HG03521 (cell line): ENCODE results near the gene CENPL.

ENCODE experiments used
- ATAC-seq: cut with Tn5 transposase; IDR thresholded peaks from one replicate; pipeline ENCODE4 v1.9.1; 2021; ENCODE audit warnings: mild to moderate bottlenecking, moderate library complexity; ENCODE audit not compliant: unreplicated experiment

Gene CENPL

GRCh38 chr1:173758980-173759379, 65.7 kb downstream of the CENPL start:
- ATAC-seq: no peak

DNA sequence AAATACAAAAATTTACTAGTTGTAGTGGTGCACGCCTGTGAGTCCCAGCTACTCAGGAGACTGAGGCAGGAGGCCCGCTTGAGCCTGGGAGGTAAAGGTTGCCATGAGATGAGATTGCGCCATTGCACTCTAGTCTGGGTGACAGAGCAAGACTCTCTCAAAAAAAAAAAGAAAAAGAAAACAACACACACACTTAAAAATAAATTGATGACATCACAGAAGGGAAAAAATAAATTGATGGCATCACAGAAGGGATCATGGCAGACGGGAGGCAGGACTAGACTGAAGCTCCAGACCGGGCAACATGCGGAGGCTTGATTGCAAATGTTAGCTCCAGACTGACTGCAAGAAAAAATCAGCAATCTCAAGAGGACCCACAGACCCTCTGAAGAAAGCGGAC, 66.6 kb downstream of the CENPL start:
- ATAC-seq: no peak

DNA sequence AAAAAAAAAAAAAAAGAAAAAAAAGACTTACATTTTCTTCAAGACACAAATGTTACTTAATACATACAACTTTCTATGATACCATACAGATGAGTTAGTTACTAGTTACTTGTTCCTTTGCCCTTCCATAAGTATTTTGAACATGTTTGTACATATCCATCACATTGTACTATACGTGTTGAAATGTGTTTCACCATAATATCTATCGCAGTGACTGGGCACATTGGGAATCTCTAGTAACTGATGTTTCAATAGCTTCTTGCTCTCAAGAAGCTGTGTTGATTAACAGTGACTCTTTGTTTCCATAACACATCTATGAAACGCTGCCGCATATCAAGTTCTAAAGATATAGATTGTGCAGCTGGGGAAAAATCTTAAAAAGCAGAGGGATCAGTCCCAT, 67.0 kb downstream of the CENPL start:
- ATAC-seq: no peak

DNA sequence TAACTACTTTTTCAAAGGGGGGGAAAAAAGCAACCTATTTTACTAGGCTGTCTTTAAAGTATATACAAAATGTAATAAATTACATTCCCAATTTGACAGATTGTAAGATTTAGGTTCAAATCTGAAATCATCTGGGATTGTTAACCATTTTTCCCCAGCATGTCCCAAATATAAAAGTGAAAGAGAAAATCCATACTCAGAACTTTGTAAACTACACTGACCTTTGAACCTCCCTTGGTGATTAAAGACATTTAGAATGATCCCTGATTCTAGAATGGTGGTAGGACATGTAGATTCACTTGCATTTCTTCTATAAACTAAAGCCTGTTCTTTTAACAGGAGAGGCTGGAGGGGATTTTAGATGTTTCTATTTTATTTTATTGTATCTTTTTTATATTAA, 70.9 kb downstream of the CENPL start:
- ATAC-seq: no peak
